A673 (cell line): ENCODE measurements around the gene INAFM2.
A peak's percentile ranks its signal among the peaks of the same experiment; 100 is the strongest.

Experiments used
- CTCF ChIP-seq: fragments of 300-800, 200-600 bp; sonication (generic); conservative IDR thresholded peaks from 2 replicates; pipeline ENCODE4 v1.5.1; 2017; ENCODE audit warnings: low read depth, mild to moderate bottlenecking, antibody characterized with exemption, low read length, moderate library complexity, mixed read lengths
- EZH2 ChIP-seq: fragments of 200-600 bp; sonication (generic); IDR thresholded peaks from 2 replicates; pipeline ENCODE4 v1.6.1; 2017; ENCODE audit warnings: borderline replicate concordance, low read depth, mild to moderate bottlenecking, mixed read lengths, antibody characterized with exemption, low read length; ENCODE audit not compliant: poor library complexity, severe bottlenecking

- TF ChIP-seq CTCF (peak; percentile 99), EZH2 (no peak)
Observed at GRCh38 chr15:40279437-40280141, 43.9 kb upstream of the INAFM2 start.
